ENCODE data around the gene VMAC.

Gene VMAC

GRCh38 chr19:5925830-5926427, 21.3 kb downstream of the VMAC start:
- no peak overlapping the region for H3K4me3 ChIP-seq (ENCODE audit: low read length)

GRCh38 chr19:5926641-5927440, 22.2 kb downstream of the VMAC start:
- TF ChIP-seq CTCF (IDR thresholded peaks at IDR 0.05; ENCODE audit: insufficient read depth, low read depth, low read length, missing control alignments) = no peak
- no peak for DNase-seq (ENCODE audit: low read depth)
- H3K4me3 ChIP-seq (ENCODE audit: low read length) = no peak overlapping the region

More at GRCh38 chr19:5925830-5926427, 21.3 kb downstream of the VMAC start:
- DNase-seq (ENCODE audit: low read depth) = no peak
- no peak for TF ChIP-seq CTCF (IDR thresholded peaks at IDR 0.05; ENCODE audit: insufficient read depth, low read depth, low read length, missing control alignments)

GRCh38 chr19:5927441-5927821, 22.8 kb downstream of the VMAC start:
- no peak overlapping the region for H3K4me3 ChIP-seq (ENCODE audit: low read length)

GRCh38 chr19:5929179-5929578, 24.5 kb downstream of the VMAC start:
- H3K4me3 ChIP-seq (ENCODE audit: low read length) = no peak overlapping the region

More at GRCh38 chr19:5927441-5927821, 22.8 kb downstream of the VMAC start:
- DNase-seq (ENCODE audit: low read depth) = no peak
- TF ChIP-seq CTCF (IDR thresholded peaks at IDR 0.05; ENCODE audit: insufficient read depth, low read depth, low read length, missing control alignments) = no peak

GRCh38 chr19:5929625-5930024, 25.0 kb downstream of the VMAC start:
- no peak for DNase-seq (ENCODE audit: low read depth)
- TF ChIP-seq CTCF (IDR thresholded peaks at IDR 0.05; ENCODE audit: insufficient read depth, low read depth, low read length, missing control alignments) = no peak

More at GRCh38 chr19:5929179-5929578, 24.5 kb downstream of the VMAC start:
- TF ChIP-seq CTCF (IDR thresholded peaks at IDR 0.05; ENCODE audit: insufficient read depth, low read depth, low read length, missing control alignments) = no peak
- DNase-seq (ENCODE audit: low read depth) = no peak

GRCh38 chr19:5931251-5931650, 26.6 kb downstream of the VMAC start:
- DNase-seq (ENCODE audit: low read depth) = no peak
- H3K4me3 ChIP-seq (ENCODE audit: low read length) = no peak overlapping the region
- no peak for TF ChIP-seq CTCF (IDR thresholded peaks at IDR 0.05; ENCODE audit: insufficient read depth, low read depth, low read length, missing control alignments)

More at GRCh38 chr19:5929625-5930024, 25.0 kb downstream of the VMAC start:
- H3K4me3 ChIP-seq (ENCODE audit: low read length) = no peak overlapping the region
